CD4-positive, alpha-beta T cell treated with Interleukin-6 for 4 hours (primary cell): ENCODE data around the gene IQGAP2.
A peak's percentile ranks its signal among the peaks of the same experiment; 100 is the strongest.

Source experiments
- DNase-seq: peaks from one replicate; pipeline ENCODE4 v3.0.0-alpha.2; 2020; ENCODE audit warnings: mixed read lengths

The IQGAP2 gene

DNA sequence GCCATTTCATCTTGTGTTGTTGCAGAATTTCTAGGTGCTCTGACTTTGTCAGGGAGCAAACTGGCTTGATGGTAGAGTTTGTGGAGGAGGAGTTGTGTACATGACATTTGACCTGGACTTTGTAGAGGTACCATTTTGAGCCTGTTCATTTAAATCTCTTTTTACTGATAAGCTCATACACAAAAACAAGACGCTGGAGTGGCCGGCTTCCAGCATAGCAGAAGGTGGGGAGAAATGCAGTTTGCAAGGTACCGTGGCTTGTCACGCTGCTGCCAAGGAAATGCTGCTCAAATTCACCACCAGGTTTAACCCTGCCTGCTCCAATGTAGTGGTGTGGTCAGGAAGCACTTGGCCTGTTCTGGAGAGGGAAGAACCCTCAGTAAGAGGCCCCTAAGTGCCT lies 18.9 kb upstream of the IQGAP2 start:
- no peak for DNase-seq

DNA sequence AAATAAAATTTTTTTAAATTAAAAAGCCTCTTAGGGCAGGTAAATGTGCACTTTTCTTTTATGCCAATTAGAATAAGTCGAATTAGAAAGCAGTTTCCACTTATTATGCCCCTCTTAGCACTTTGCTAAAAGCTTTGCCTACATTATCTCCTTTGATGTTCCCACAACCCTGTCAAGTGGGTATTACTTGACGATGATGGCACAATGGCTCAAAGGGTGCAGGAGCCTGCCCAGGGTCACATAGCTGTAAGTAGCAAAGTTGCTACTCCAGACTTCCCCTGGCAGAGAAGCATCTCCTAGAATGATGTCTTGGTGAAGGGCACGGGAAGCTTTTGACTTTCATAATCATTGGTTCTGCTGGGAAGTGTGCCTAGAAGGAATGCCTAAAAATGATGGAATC lies 18.4 kb upstream of the IQGAP2 start:
- DNase-seq: peak; percentile 30

DNA sequence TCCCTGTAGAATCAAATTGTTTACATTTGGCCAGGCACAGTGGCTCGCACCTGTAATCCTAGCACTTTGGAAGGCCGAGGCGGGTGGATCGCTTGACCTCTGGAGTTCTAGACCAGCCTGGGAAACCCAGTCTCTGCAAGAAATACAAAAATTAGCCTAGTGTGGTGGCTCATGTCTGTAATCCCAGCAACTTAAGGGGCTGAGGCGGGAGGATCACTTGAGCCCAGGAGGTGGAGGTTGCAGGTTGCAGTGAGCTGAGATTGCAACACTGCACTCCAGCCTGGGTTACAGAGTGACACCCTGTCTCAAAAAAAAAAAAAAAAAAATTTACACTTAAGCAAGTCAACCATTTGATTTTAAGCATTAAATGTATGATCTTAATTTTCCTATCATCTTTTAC lies 17.5 kb upstream of the IQGAP2 start:
- no peak for DNase-seq

DNA sequence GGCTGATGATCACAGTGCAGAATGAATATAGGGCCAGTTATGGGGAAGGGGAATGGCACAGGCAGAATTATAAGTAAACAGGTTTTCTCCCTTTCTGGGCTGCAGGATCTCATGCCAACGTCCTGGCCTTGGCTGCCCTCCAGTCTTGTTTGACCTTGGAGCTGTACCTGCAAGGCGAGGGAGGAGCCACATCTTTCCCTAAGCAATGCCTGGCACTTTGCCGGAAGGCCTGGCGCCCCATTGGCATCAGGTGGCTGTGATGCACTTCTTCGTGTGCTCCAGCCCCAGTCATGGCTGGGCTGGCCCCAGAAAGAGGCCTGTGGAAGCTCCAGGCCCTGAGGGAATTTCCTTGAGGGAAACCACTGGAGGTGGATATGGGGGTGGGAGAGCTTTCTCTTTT lies 16.7 kb upstream of the IQGAP2 start:
- no peak for DNase-seq

DNA sequence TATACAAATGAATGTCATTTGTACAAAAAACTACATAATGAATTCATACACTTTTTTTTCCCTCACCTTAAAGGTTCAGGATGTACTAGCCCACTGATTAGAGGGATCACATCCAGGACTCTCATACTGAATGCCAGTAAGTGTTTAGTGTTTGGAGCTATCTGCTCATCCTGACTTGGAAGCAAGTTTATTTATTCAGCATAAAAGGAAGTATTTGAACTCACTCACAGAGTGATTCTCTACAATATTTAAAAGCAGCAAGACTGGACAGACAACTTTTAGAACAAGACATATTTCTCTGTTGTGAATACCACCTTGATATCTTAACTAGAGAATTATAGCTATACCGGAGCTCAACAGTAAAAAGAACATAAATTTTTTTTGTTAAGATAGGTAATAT lies 14.8 kb upstream of the IQGAP2 start:
- no peak for DNase-seq

DNA sequence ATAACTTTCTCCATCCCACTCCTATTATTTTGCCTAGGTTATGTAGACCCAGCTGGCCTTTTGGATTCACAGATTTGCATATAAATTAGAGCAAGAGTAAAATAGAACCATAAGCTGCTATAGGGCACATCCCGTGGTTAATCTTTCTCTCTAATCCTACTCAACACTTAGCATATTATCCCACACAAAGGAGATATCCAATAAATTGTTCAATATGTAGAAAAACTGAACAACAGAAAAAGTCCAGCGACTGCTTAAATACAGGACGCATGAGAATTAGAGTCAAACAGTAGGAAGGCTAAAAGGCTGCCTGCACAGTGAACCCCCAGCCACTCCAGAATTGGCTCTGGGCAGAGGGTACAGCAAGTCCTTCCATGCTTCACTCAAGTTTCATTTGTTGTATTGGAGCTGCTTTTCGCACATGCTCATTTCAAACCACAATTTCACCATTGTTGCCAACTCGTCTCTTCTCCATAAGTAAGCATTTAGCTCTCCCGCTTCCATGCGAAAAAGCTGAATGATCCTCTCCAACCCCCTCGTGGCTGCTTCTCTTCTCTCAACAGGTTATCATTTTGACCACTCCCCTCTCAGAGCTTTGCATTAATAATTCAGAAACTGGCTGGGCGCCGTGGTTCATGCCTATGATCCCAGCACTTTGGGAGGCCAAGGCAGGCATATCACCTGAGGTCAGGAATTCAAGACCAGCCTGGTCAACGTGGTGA lies 14.1 kb upstream of the IQGAP2 start:
- no peak for DNase-seq

DNA sequence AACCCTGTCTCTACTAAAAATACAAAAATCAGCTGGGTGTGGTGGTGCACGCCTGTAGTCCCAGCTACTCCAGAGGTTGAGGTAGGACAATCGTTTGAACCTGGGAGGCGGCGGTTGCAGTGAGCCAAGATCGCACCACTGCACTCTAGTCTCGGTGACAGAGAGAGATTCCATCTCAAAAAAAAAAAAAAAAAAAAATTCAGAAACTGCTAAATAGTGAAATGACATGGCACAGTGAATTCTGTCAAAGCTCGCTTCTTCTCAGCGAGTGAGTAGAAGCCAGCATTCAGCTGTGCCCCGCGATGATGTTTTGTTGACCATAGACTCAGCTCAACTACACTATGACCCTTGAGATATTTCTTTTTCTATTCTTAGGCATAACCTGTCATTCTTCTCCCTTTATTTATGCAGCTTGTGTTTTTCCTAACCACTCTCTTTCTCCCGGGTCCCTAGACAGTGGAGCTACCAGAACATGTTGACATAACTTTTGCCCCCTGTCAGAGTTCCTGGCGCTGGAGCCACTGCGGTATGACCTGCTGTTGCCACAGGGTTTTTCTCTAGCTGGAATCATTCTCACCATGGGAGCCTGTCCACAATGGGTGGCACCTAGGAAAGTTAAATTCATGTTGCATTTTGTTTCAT lies 13.5 kb upstream of the IQGAP2 start:
- DNase-seq: no peak

DNA sequence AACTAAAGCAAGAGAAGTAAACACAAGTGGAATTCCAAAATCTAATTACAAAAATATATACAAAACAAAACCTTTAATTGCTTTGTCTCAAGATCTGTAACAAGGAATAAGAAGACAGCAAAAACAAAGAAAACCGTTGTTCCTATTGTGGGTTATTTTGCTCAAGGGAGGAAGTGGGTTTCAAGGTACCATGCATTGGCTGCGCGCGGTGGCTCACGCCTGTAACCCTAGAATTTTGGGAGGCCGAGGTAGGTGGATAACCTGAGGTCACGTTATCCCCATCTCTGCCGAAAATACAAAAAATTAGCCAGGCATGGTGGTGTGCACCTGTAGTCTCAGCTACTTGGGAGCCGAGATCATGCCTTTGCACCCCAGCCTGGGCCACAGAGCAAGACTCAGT lies 12.1 kb upstream of the IQGAP2 start:
- peak; percentile 60 for DNase-seq

DNA sequence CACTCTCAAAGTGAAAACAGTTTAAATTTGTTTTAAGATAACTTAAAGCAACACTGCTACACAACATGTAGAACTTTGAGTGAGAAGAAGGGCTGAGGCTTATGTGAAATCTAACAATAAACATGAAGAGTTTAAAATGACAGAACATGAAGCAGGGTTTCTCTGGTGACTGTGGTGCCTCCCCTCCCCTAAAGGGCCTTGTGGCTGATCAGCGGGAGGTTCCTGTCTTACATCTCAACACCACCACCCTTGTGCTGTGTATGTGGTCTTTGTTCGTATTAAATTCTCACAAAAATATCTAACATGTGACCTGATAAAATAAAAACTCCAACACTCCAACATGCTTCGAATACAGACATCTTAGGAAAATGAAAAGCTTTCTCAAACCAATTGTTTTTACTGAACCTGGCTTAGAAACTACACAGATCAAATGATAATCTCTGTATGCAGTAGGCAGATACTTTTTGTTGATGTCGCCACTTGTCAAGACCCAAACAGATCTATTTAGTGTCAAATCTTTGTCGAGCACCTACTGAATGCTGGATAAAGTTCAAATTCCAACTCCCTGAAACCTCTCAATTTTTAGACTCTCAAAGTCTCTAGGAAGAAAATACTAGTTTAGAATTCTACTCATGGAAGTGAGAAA lies 9.9 kb upstream of the IQGAP2 start:
- peak; percentile 55 for DNase-seq

DNA sequence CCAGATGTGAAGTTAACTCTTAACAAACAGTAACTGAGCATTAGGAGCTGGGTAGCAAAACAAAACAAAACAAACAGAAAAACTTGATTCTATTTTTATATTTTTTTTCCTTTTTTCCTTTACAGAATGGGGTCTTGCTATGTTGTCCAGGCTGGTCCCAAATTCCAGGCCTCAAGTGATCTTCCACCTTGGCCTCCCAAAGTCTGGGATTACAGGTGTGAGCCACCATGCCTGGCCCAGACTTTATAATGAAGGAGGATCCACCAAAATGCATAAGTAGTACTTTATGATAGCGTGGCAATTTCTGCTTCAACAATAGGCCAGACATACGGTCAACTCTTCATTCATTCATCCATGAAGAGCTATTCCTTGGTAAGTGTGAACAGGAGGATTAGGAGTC lies 5.9 kb upstream of the IQGAP2 start:
- no peak for DNase-seq

DNA sequence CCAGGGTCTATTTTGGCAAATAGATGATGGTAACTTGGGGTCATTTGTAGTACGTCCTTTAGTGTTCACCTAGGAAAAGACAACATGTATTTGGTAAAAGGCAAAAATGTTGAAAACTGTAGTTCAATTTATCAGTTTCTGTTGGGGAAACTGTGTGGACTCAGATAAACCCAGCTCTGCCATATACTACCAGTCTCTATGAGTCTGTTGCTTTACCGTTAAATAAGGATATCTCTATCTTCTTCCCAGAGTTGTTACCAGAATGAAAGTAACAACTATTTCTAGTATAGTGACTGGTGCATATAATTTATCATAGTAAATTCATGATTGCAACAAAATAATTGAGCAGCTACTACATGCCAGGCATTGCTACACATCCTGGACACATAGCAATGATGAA lies 3.8 kb upstream of the IQGAP2 start:
- DNase-seq: no peak

DNA sequence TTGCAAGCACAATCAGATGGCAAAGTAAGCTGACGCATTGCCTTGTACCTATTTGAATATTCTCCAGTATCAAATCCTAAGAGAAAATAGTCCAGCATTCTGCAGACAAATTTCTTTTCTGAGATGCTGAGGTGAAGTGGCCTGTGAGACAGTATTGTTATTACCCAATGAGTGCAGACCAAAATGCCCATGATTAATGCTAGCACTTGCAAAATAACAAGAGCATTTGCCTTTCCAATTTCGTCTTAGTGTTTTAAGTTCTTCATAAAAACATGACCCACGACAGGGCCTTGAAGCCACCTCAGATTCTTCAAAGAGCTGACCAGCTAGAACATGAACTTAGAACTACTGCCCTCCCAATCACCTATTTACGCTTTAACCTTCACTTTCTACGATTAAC lies 2.6 kb upstream of the IQGAP2 start:
- no peak for DNase-seq

DNA sequence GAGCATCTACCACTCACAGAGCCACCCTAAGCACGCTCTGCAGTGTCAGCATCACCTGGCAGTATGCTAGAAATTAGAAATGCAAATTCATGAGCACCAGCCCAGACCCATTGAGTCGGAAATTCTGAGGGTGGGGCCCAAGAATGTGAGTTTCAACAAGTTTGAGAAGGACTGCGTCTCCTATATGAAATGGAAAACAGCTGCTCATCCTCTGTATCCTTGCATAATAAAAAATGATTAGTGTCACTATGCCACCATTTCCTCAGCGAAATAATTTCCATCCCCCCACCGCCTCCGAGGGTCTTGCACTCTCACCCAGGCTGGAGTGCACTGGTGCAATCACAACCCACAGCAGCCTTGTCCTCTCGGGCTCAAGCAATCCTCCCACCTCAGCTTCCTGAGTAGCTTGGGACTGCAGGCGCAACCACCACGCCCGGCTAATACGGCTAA lies 1.3 kb upstream of the IQGAP2 start:
- DNase-seq: peak; percentile 38

DNA sequence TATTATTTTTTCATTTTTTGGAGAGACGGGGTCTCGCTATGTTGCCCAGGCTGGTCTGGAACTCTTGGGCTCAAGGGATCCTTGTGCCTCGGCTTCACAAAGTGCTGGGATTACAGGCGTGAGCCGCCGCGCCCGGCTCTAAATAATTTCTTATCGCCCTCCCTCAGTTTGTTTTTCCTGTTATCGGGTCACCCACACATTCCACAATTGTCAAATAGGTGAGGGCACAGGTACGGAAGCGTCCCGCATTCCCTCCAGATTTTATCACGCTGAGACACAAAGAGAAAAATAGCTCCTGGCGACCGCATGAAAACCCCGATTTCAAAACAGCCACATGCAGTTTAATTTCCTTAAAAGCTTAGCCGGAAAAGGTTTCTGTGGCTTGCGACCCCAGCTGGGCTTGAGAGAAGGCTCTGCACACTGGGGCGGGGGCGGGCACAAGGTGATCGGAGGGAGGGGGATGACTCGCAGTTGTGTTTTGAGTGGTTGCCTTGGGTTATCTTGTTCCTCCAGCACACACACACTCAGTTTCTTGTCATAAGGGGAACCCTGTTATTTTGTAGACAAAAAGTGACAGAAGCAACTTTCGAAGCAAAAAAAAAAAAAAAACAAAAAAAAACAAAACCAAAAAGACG lies 717 bp upstream of the IQGAP2 start:
- peak; percentile 86 for DNase-seq

DNA sequence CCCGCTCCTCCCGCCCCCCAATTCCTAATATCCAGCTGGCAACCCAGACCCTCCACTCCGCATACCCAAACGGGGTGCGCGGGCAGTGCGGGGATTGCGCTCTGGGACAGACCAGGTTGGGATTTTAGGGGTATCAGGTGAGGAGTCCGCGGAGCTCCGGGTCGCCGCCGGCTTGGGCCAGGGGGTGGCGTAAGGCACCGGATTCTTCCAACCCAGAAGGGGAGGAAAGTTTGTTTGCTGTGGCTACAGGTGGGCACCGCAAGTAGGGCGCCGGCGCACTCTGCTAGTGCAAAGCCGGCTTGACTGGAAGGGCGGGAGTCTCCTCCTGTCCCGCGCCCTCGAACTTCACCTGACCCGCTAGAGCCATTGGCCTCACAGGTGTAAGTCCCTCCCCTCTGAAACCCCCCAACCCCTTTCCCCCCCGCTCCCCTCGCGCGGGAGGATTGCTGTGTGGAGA lies 709 bp downstream of the IQGAP2 start:
- peak; percentile 68 for DNase-seq

DNA sequence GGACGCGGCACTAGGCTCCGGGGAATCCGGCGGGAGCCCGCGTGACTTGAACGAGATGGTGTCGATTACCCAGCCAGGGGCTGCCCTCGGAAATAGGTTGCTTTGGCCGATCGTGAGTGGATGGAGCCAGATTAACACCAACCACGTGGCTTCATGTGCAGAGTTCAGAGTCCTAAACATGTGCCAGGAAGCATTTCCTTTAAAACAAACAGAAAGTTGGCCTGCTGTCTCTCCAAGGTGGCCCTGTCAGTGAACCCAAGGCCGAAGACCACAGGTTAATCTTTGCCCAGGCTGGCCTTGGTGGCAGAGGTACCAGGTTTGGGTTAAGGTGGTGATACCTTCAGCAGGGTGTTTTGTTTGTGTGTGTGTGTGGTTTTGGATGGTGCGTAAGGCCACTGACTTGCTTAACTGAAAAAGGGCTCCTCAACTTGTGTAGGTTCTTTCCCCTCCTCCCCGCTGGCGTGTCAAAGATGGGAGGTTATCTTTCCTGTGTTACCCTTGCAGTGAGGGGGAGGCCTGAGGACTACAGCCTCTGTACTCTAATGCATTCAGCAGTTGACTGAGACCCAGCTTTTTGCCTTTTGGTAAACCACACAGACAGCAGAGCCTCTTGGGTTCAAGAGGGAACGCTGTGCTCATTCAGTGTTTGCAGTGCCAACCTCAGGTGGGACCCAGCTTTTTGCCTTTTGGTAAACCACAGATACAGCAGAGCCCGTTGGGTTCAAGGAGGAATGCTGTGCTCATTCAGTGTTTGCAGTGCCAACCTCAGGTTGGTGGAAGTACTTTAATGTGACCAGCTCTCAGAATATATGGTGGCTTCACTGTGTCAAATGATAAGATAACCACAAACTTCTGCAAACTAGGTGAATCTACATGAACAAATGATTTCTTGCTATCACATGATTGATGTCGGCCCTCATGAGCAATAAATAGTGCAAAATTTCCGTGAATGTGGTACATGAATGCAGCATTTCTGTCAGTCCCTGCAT lies 1.4 kb downstream of the IQGAP2 start:
- DNase-seq: peak; percentile 82

DNA sequence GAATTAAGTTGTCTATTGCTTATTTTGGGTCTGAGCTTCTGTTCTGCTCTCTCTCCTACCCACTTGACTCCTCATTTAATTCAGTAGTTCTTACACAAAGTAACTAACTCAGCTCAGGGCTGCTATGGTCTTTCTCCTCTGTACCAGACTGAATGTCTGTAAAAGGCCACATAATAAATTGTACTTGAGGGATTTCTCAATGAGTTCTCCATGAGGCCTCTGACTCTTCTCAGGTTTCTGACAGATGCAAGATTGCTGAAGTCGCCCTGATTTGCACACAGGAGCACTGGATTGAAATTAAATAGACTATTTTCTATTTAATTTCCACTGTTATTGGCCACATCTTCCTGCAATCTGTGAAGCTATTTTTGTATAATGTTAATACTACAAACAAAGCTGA lies 2.9 kb downstream of the IQGAP2 start:
- no peak for DNase-seq

DNA sequence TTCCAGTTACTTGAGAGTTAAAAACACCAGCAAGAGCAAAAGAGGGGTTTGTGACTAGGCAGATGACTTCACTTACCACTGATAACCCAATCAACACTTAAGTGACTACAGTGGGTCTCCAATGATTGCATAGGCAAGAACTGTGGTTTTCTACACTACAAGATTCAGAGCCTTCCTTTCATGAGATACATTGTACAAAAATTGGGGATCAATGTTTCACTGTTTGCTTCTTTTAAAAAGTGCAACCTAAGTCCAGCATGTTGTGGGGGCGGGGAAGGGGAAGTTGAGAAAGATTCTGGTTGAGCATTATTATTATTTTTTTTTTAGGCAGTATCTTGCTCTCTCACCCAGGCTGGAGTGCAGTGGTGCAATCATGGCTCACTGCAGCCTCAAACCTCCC lies 3.6 kb downstream of the IQGAP2 start:
- DNase-seq: no peak

DNA sequence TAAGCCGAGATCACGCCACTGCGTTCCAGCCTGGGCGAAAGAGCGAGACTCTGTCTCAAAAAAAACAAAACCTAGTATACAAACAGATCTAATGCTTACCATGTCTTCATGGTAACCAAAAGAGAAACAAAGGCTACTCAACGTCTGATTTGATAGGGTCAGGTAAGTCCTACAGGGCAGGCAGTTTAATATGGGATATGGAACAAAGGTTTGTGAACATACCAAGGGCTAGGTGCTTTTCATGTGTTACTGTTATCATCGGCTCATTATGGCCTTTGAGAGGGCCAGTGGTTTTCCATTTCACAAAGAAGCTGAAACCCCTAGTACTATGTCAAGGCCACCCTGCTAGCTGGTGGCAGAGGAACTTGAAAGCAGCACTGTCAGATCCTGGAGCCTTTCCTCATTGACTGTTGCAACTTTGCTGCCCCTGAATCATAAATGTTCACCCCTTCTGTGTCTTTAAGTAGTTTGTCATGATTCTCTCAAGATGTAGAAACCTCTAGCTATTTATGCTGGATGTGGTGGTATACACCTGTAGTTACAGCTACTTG lies 5.1 kb downstream of the IQGAP2 start:
- DNase-seq: no peak

DNA sequence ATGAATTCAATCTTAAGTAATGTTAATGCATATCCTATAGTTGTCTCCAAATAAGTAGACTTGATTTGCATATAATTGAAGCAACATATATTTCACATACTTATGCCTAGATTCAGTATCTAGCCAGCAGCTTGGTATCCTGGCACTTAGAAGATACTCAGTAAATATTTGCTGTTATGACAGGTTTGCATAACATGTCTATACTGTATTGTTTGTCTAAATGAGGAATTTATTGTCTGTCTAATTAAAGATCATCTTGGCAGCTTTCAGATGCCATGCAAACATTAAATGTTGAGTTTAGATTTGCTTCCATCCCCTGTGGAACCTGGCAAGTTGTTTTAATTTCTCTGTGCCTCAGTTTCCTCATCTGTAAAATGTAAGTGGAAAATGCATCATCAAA lies 9.4 kb downstream of the IQGAP2 start:
- no peak for DNase-seq

DNA sequence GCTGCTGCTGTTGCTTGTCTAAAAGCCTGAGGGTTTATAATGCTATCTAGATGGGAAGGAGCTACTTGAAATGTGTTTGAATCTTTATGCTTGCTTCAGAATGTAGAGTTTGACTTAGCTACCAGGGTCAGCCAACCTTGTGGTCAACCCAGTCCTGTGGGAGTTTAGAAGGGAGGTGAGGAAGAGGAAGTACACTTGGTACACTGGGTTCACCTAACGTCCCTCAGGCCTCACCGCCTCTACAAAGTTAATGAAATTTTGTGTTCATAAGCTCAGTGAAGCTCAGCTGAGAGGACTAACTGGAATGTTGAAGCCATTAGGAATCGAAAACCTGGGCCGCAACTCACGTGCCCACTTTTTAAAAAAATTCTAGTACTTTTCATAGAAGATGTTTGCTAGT lies 10.7 kb downstream of the IQGAP2 start:
- no peak for DNase-seq

DNA sequence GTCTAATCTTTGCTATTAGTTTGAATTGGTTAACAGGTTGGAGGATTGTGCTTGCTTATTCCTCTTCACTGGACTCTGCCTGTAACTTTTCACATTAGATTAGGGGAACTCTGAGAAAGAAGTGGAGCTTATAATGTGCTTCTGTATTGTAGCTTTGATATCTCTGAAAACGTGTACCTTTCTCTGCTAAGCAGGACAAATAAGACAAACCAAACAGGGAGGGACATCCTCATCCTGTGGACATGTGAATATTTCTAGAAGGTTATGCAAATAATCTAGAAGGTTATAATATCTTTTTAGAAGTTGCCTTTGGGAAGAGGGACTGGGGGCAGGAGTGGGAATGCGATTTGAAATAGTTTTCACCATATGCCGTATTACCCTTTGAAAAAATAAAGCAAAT lies 11.7 kb downstream of the IQGAP2 start:
- DNase-seq: no peak
